SU-DHL-6 (cell line): ENCODE data around the gene SCGN.

ENCODE experiments used
- EZH2phosphoT487 ChIP-seq: fragments of 200-600 bp; sonication (generic), shearing (Covaris generic); conservative IDR thresholded peaks from 2 replicates; pipeline ENCODE4 v1.6.1; 2018; ENCODE audit warnings: mild to moderate bottlenecking, antibody characterized with exemption, low read length, moderate library complexity, mixed read lengths
- TF ChIP-seq, protein P1 (sequence below): fragments of 200-600 bp; sonication (generic); IDR thresholded peaks from one replicate; pipeline ENCODE4 v1.5.1; 2017; ENCODE audit warnings: antibody characterized with exemption, mild to moderate bottlenecking, low read length, moderate library complexity; ENCODE audit not compliant: insufficient read depth, poor library complexity, severe bottlenecking

DNA sequence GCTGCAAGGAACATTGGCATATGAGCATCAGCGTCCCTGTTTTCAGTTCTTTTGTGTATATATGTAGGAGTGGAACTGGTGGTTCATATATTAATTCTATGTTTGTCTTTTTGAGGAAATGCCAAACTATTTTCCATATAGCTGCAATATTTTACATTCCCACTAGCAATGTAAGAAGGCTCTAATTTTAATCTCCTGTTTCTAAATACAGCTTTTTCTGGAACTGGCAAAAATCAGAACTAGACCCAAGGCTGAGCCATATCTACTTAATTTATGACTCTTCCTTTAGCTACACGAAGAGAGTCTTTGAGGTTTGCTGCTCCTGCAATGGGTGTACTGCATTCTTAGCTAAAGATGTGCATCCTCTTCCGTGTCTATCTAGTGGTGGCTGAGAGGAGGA, 52.0 kb downstream of the SCGN start:
- TF ChIP-seq EZH2phosphoT487 = no peak
- TF ChIP-seq, protein P1, sequence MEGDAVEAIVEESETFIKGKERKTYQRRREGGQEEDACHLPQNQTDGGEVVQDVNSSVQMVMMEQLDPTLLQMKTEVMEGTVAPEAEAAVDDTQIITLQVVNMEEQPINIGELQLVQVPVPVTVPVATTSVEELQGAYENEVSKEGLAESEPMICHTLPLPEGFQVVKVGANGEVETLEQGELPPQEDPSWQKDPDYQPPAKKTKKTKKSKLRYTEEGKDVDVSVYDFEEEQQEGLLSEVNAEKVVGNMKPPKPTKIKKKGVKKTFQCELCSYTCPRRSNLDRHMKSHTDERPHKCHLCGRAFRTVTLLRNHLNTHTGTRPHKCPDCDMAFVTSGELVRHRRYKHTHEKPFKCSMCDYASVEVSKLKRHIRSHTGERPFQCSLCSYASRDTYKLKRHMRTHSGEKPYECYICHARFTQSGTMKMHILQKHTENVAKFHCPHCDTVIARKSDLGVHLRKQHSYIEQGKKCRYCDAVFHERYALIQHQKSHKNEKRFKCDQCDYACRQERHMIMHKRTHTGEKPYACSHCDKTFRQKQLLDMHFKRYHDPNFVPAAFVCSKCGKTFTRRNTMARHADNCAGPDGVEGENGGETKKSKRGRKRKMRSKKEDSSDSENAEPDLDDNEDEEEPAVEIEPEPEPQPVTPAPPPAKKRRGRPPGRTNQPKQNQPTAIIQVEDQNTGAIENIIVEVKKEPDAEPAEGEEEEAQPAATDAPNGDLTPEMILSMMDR = no peak
